ENCODE data around the gene MFSD6L. TPM values are rescaled to one million over a fixed set of nuclear protein-coding genes. Genes with fewer than 3 reads are reported as not detected.

Gene MFSD6L
- total RNA-seq, 2 experiments from 2014 or later = not detected

DNA sequence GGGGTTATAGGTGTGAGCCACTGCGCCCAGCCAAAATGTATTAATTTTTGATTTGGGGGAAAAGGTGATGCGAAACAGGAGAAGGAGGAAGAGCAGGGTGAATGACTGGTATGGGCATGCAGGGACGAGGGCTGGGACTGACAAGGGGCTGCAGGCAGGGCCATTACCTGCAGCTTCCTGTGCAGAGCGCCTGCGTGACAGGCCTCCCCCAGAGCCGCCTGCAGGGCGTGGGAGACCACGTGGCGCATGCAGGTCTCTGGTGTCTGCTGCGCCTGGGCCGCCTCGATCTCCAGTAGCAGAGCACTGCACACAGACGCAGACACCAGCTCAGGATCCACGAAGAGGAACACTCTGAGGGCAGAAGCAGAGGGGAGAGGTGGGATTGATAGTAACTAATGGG lies 35.9 kb upstream of the MFSD6L start:
- Mint-ChIP-seq H3K4me1 (ENCODE audit: low read depth) (no peaks in the 10 kb centered on the region), H3K4me3 (no peak overlapping the region), H3K9me3 (no peaks in the 10 kb centered on the region), H3K27ac (no peak overlapping the region), H3K36me3 (ENCODE audit: low read depth) (no peaks in the 10 kb centered on the region), H3K27me3 (ENCODE audit: low read depth) (no peaks in the 10 kb centered on the region)
- CTCF ChIA-PET = no interaction called here
- intact Hi-C loops (cut with micrococcal nuclease) = no loop called here
- DNase-seq = no peak

DNA sequence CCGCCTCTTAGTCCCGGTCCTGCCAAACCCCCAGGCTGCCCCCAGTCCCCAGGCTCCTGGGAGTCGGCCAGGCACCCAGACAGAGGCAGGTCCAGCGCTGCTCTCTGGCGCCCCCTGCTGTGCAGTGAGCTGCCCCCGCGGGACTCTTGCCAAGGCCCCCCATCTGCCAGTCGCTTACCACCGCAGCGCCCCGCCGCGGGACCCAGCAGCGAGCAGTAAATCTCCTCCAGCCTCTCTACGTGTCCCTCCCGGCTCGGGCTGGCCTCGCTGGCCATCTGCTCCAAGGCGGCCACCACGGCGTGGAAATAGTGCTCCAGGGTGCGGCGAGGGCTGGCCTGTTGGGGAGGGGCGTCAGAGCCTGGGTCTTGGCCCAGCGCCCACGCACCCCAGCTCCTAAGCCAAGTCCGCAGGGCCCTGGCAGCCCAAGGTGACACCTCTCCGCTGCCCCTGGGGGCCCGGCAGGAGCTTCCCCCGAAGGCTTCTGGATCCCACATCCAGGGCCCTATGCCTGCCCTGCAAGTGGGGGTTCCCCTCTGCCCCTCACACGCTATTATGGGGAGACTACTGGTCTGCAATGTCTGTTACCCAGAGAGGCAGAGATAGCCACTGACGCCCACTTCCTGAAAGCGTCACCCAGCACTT lies 33.7 kb upstream of the MFSD6L start:
- Mint-ChIP-seq H3K4me1 (ENCODE audit: low read depth) (no peaks in the 10 kb centered on the region), H3K27ac (no peak overlapping the region)
- DNase-seq = peak; percentile 25

DNA sequence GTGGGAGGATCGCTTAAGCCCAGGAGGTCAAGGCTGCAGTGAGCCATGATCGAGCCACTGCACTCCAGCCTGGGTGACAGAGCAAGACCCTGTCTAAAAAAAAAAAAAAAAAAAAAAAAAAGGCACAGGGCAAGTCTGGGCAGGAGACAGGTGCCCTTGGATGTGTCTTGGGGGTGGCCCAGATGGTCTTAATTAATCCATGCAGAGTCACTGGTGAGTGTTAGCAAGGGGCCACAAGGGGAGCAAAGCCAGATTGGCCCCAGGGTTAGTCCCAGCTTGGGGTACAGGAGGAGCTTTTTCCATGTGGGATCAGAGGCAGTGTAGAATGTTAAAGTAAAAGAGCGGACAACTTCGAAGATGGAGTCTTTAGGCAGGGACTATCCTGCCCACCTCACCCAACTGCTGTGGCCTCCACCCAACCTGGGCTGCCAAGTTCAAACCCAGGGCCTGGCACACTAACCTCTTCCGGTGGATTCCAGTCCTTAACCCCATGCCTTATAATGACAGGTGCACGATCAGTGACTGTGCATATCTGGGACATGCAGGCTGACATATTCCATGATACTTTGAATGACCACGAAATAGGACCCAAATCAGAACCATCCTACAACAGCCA lies 32.2 kb upstream of the MFSD6L start:
- intact Hi-C loops (cut with micrococcal nuclease) = no loop called here
- CTCF ChIA-PET = interaction anchor here (0.6 kb wide), 1 partner anchor 263 kb away, joined by 3 read pairs; no protein-coding TSS in a partner anchor
- H3K36me3 Mint-ChIP-seq (ENCODE audit: low read depth) = no peaks in the 10 kb centered on the region
- H3K4me3 Mint-ChIP-seq = no peak overlapping the region
- no peaks in the 10 kb centered on the region for H3K4me1 Mint-ChIP-seq (ENCODE audit: low read depth)
- no peaks in the 10 kb centered on the region for H3K9me3 Mint-ChIP-seq
- no peak for DNase-seq
- H3K27ac Mint-ChIP-seq = no peak overlapping the region
- H3K27me3 Mint-ChIP-seq (ENCODE audit: low read depth) = no peaks in the 10 kb centered on the region

More for the DNA sequence above, 33.7 kb upstream of the MFSD6L start:
- H3K27me3 Mint-ChIP-seq (ENCODE audit: low read depth) = no peaks in the 10 kb centered on the region
- CTCF ChIA-PET = interaction anchor here (0.6 to 0.7 kb wide), 2 partner anchors 12 to 54 kb away, joined by 3 to 4 read pairs; no protein-coding TSS in a partner anchor
- H3K4me3 Mint-ChIP-seq = no peak overlapping the region
- no peaks in the 10 kb centered on the region for H3K36me3 Mint-ChIP-seq (ENCODE audit: low read depth)
- H3K9me3 Mint-ChIP-seq = no peaks in the 10 kb centered on the region
- intact Hi-C loops (cut with micrococcal nuclease) = no loop called here

DNA sequence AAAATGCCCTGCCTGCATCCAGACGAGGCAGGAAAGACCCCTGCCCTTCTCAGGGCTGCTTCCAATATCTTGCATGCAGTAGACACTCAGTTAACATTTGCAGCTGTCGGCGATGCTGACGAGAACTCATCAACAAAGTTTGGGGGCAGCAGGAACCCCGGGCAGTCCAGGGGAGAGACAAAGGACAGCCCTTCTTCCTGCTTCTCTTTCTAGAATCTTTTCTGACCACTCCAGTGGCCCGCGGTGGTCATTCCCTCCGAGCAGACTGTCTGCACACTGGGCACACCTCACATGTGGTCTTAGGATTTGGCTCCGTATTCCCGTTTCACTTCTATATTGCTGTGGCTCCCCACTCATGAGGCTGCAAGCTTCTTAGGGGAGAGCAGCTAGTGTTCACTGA lies 31.0 kb upstream of the MFSD6L start:
- no peak for DNase-seq
- CTCF ChIA-PET = interaction anchor here (1.1 kb wide), 1 partner anchor 45 kb away, joined by 3 read pairs; no protein-coding TSS in a partner anchor
- no peak overlapping the region for H3K4me3 Mint-ChIP-seq
- no peak overlapping the region for H3K27ac Mint-ChIP-seq
- no peaks in the 10 kb centered on the region for H3K9me3 Mint-ChIP-seq
- H3K36me3 Mint-ChIP-seq (ENCODE audit: low read depth) = no peaks in the 10 kb centered on the region
- no peaks in the 10 kb centered on the region for H3K27me3 Mint-ChIP-seq (ENCODE audit: low read depth)
- intact Hi-C loops (cut with micrococcal nuclease) = no loop called here
- no peaks in the 10 kb centered on the region for H3K4me1 Mint-ChIP-seq (ENCODE audit: low read depth)

DNA sequence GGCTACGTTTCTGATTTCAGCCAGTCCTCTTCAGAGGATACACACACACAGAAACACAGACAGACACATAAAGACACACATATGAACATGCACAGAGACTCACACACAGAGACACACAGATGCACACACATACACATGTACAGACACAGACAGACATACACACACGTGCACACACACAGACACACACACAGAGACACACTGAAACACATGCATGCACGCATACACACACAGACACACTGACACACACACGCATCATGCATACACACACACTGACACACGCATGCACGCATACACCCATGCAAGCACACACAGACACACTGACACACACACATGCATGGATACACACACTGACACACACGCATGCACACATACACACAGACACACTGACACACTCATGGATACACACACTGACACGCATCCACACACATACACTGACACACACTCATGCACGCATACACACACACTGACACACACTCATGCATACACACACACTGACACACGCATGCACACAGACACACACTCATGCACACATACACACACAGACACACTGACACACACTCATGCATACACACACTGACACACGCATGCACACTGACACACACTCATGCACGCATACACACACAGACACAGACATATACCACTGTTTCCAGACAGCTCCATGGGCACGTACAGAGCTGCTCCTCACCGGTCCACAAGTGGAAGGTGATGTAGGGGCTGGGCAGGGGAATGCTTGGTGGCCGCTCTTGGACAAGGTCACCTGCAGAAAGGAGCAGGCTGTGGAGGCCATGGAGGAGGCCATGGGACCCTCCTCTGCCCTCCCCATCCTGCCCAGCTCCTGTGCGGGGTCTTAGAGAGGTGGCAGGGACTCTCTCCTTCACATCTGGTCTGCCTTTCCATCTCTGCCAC lies 30.1 kb upstream of the MFSD6L start:
- no peak for DNase-seq
- Mint-ChIP-seq H3K27me3 (ENCODE audit: low read depth) (no peaks in the 10 kb centered on the region), H3K9me3 (peaks cover 2% of the 10 kb centered on the region), H3K36me3 (ENCODE audit: low read depth) (no peaks in the 10 kb centered on the region), H3K4me3 (no peak overlapping the region), H3K4me1 (ENCODE audit: low read depth) (no peaks in the 10 kb centered on the region), H3K27ac (no peak overlapping the region)
- CTCF ChIA-PET = interaction anchor here (0.6 kb wide), 1 partner anchor 712 kb away, joined by 3 read pairs; no protein-coding TSS in a partner anchor
- intact Hi-C loops (cut with micrococcal nuclease) = no loop called here

DNA sequence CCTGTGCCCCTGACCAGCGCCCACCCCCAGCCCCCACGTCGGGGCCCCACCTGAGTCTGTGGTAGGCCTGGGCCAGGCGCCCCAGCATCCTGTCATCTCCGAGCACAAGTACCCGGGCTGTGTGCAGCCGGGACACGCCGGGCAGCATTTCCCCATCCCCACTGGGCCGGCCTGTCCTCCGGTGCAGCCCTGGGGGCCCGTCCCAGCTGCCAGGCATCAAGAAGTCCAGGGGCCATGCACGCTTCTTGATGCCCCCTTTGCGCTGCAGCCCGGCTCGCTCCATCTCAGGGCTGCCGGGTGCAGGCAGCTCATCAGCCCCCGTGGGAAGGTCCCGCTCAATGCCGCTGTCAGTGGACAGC lies 29.3 kb upstream of the MFSD6L start:
- no peak for DNase-seq
- Mint-ChIP-seq H3K27me3 (ENCODE audit: low read depth) (no peaks in the 10 kb centered on the region), H3K9me3 (peaks cover 4% of the 10 kb centered on the region), H3K27ac (no peak overlapping the region), H3K4me1 (ENCODE audit: low read depth) (no peaks in the 10 kb centered on the region), H3K4me3 (no peak overlapping the region), H3K36me3 (ENCODE audit: low read depth) (no peaks in the 10 kb centered on the region)
- CTCF ChIA-PET = no interaction called here
- intact Hi-C loops (cut with micrococcal nuclease) = no loop called here

DNA sequence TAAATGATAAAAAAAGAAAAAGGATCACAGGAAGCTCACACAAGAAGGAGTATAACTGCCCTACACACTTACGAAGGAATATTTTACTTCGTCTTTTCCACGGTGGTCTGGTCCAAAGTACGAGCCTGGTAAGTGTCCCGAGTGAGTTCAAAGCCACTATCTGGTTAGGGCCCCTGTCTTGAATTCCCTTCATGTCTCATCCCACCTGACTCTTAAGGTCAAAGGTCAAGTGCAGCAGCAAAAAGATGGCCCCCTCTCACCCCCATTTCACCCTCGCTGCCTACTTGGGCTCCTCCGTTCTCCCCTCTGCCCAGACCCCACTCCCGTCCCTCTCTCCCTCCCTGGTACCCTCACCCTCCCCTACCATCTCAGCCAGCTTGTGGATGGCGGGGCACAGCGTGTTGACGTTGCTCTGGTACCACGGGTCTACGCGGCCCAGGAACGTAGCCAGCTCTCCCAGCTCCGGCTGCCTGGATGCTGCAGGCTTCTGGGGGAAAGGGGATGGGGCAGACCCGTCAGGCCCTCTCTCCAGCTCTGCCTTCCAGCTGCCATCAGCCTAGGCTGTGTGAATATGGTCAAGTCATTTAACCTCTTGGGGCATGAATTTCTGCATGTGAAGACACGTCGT lies 27.8 kb upstream of the MFSD6L start:
- no peaks in the 10 kb centered on the region for H3K4me1 Mint-ChIP-seq (ENCODE audit: low read depth)
- DNase-seq = no peak
- no peak overlapping the region for H3K27ac Mint-ChIP-seq
- intact Hi-C loops (cut with micrococcal nuclease) = no loop called here
- H3K9me3 Mint-ChIP-seq = peaks cover 4% of the 10 kb centered on the region
- H3K36me3 Mint-ChIP-seq (ENCODE audit: low read depth) = no peaks in the 10 kb centered on the region
- H3K27me3 Mint-ChIP-seq (ENCODE audit: low read depth) = no peaks in the 10 kb centered on the region
- no peak overlapping the region for H3K4me3 Mint-ChIP-seq
- CTCF ChIA-PET = no interaction called here

DNA sequence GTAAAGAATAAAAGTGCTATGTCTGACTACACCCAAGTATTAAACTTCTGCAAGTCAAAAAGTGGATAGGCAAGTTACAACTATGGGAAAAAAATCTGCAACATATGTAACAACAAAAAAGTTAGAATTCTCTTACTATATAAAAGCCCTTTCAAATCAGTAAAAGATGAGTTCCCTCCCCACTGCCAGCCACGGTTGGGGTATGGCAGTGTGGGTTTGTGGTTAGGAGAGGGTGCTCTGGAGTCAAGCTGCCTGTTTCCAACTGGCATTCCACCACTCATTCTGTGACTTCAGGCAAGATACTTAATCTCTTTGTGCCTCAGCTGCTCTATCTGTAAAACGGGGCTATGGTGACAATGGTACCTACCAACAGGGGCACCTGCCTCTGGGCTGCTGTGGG lies 26.6 kb upstream of the MFSD6L start:
- no peaks in the 10 kb centered on the region for H3K27me3 Mint-ChIP-seq (ENCODE audit: low read depth)
- H3K27ac Mint-ChIP-seq = no peak overlapping the region
- no peak overlapping the region for H3K4me3 Mint-ChIP-seq
- intact Hi-C loops (cut with micrococcal nuclease) = no loop called here
- peaks cover 4% of the 10 kb centered on the region for H3K9me3 Mint-ChIP-seq
- H3K4me1 Mint-ChIP-seq (ENCODE audit: low read depth) = no peaks in the 10 kb centered on the region
- H3K36me3 Mint-ChIP-seq (ENCODE audit: low read depth) = no peaks in the 10 kb centered on the region
- CTCF ChIA-PET = interaction anchor here (0.6 to 0.7 kb wide), 3 partner anchors 16 to 807 kb away, joined by 3 read pairs; no protein-coding TSS in a partner anchor
- DNase-seq = no peak

DNA sequence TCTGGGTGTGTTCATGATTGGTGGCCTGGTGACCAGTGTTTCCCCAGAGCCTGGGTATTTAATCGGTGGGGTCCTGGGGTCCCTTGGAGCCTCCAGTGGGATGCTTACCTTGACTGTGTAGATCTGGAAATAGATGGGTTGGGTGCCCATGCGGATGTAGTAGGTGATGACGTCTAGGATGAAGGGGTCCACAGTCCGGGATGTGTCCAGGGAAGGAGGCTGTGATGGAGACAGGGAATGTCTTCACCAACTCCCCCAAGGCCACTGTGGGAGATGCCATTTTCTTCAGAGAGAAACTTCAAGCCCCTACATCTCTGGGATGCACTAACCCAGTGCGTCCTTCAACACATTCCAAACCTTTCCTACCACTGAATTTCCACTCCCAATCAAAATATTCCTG lies 24.1 kb upstream of the MFSD6L start:
- no peak overlapping the region for H3K4me3 Mint-ChIP-seq
- intact Hi-C loops (cut with micrococcal nuclease) = no loop called here
- no peaks in the 10 kb centered on the region for H3K36me3 Mint-ChIP-seq (ENCODE audit: low read depth)
- no peak for DNase-seq
- CTCF ChIA-PET = no interaction called here
- no peaks in the 10 kb centered on the region for H3K27me3 Mint-ChIP-seq (ENCODE audit: low read depth)
- H3K9me3 Mint-ChIP-seq = peaks cover 4% of the 10 kb centered on the region
- H3K4me1 Mint-ChIP-seq (ENCODE audit: low read depth) = no peaks in the 10 kb centered on the region
- no peak overlapping the region for H3K27ac Mint-ChIP-seq

DNA sequence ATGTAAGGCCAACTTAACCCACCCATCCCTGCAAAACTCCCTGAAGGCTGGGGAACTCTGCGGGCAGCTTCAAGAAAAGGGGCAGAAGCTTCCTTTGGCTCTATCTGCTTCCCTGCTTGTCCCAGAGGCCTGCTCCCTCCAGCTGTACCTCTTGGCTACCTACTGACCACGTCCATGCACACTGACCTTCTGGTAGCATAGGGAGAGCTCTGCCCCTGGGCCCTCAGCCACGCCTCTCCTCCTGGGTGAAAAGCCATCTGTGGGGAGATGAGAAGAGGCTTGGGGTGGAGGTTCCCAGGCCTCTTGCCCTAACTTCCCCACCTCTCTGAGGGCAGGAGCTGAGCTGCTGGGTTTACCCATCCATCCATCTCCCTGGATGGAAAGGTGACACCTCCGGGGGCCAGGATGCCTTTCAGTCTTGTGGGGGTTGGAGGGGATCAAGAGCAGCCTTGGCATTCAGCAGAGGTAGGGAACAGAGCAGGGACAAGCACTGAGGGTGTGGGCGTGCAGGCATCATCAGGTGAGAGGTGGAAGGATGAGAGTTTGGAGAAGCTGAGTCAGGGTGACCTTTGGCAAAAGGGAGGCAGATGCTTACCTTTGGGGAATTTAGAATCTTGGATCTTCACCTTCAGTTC lies 23.4 kb upstream of the MFSD6L start:
- H3K27me3 Mint-ChIP-seq (ENCODE audit: low read depth) = no peaks in the 10 kb centered on the region
- CTCF ChIA-PET = no interaction called here
- H3K9me3 Mint-ChIP-seq = peaks cover 4% of the 10 kb centered on the region
- H3K4me1 Mint-ChIP-seq (ENCODE audit: low read depth) = no peaks in the 10 kb centered on the region
- H3K4me3 Mint-ChIP-seq = no peak overlapping the region
- no peak for DNase-seq
- H3K27ac Mint-ChIP-seq = no peak overlapping the region
- H3K36me3 Mint-ChIP-seq (ENCODE audit: low read depth) = no peaks in the 10 kb centered on the region
- intact Hi-C loops (cut with micrococcal nuclease) = no loop called here

DNA sequence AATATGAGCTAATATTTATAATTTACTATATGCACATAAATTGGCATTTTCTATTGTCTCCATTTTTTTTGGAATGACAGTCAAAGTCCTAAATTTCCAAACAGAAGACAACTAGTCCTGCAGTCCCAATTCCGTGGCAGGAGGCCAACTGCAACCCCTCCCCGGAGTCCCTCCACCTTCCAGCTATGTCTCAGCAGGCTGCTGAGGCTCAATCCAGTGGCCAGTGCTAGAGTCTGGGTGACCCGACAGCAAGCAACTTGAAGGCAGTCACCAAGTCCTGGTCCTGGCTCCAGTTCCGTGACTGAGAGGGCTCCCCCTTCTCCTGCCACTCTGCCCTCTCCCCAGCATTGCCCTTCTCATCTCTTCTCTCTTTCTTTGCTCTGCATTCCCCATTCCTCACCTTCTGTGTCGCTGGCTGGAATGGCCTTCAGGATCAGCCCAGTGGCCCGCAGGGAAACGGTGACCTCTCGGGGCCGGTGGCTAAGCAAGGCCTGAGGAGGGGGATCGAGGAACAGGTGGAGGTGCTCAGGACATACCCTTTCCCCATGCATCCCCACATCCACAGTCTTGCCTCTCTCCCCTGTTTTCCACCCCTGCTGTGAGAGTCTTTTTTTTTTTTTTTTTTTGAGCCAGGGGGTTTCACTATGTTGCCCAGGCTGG lies 22.4 kb upstream of the MFSD6L start:
- H3K27me3 Mint-ChIP-seq (ENCODE audit: low read depth) = no peaks in the 10 kb centered on the region
- H3K9me3 Mint-ChIP-seq = peaks cover 4% of the 10 kb centered on the region
- no peaks in the 10 kb centered on the region for H3K36me3 Mint-ChIP-seq (ENCODE audit: low read depth)
- H3K27ac Mint-ChIP-seq = no peak overlapping the region
- no peaks in the 10 kb centered on the region for H3K4me1 Mint-ChIP-seq (ENCODE audit: low read depth)
- DNase-seq = no peak
- no peak overlapping the region for H3K4me3 Mint-ChIP-seq
- CTCF ChIA-PET = no interaction called here
- intact Hi-C loops (cut with micrococcal nuclease) = no loop called here

Measured in activated naive CD4-positive, alpha-beta T cell treated with anti-CD3 and anti-CD28 coated beads for 36 hours (primary cell).